NT2/D1 (cell line): ENCODE measurements around the gene SYT2.
"Not testable (repeated sequence)": the region's sequence is repeated elsewhere in the genome, so short reads cannot be mapped to it uniquely, and the experiment has no call there.

Source experiments
- DNase-seq: peaks from one replicate; pipeline ENCODE4 v3.0.0-alpha.2; 2011; ENCODE audit warnings: low read depth, low spot score
- H3K27me3 ChIP-seq: 2 replicates; pipeline ENCODE4 v1.6.0; 2011; ENCODE audit warnings: mild to moderate bottlenecking; ENCODE audit not compliant: insufficient read length, insufficient read depth
- H3K36me3 ChIP-seq: 2 replicates; pipeline ENCODE4 v1.6.1; 2011; ENCODE audit warnings: mild to moderate bottlenecking, low read length, mixed read lengths; ENCODE audit not compliant: insufficient read depth, insufficient read length
- H3K4me1 ChIP-seq: 2 replicates; pipeline ENCODE4 v1.5.1; 2011; ENCODE audit not compliant: insufficient read depth, insufficient read length
- H3K4me3 ChIP-seq: 2 replicates; pipeline ENCODE4 v1.5.1; 2011; ENCODE audit warnings: low read depth; ENCODE audit not compliant: insufficient read length
- H3K9ac ChIP-seq: 2 replicates; pipeline ENCODE4 v1.6.0; 2011; ENCODE audit warnings: low read depth; ENCODE audit not compliant: insufficient read length
- H3K9me3 ChIP-seq: 2 replicates; pipeline ENCODE4 v1.5.1; 2011; ENCODE audit warnings: mild to moderate bottlenecking, low read length; ENCODE audit not compliant: insufficient read depth
- SUZ12 ChIP-seq: IDR thresholded peaks from 2 replicates; pipeline ENCODE4 v1.6.1; 2011; ENCODE audit not compliant: insufficient read length, insufficient read depth; ENCODE audit errors: extremely low read depth
- YY1 ChIP-seq: IDR thresholded peaks from 2 replicates; pipeline ENCODE4 v1.6.1; 2011; ENCODE audit not compliant: insufficient read length, insufficient read depth
- ZNF274 ChIP-seq: IDR thresholded peaks from 2 replicates; pipeline ENCODE4 v1.6.1; 2011; ENCODE audit warnings: mild to moderate bottlenecking, low read depth, low read length

Gene SYT2

DNA sequence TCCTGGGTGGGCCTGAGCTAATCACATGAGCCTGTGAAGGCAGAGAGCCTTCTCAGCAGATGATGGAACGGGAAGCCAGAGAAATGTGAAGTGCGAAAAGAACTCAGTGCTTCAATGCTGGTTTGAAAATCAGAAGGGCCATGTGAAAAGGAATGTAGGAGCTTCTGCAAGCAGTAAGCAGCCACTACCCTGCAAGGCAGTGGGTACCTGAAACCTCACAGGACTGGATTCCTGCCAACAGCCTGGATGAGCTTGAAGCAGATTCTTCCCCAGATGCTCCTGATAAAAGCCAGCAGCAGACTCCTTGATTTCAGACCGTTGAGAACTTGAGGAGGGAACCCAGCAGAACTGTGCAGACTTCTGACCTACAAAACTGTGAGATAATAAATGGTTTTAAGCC lies 158.6 kb downstream of the SYT2 start:
- Histone ChIP-seq H3K4me3 (no peak overlapping the region), H3K36me3 (no peaks in the 10 kb centered on the region), H3K4me1 (peaks cover 3% of the 10 kb centered on the region), H3K27me3 (no peaks in the 10 kb centered on the region), H3K9ac (no peak overlapping the region), H3K9me3 (no peaks in the 10 kb centered on the region)
- TF ChIP-seq YY1 (no peak), ZNF274 (no peak), SUZ12 (no peak)
- no peak for DNase-seq

- H3K36me3 ChIP-seq, H3K27me3 ChIP-seq, H3K4me1 ChIP-seq, H3K4me3 ChIP-seq, H3K9ac ChIP-seq, H3K9me3 ChIP-seq, DNase-seq: not testable (repeated sequence)
Observed at GRCh38 chr1:202550088-202550487, 160.2 kb downstream of the SYT2 start.

GRCh38 chr1:202547215-202547614 lies 163.0 kb downstream of the SYT2 start:
- Histone ChIP-seq H3K9me3 (no peaks in the 10 kb centered on the region), H3K27me3 (no peaks in the 10 kb centered on the region), H3K4me3 (no peak overlapping the region), H3K36me3 (no peaks in the 10 kb centered on the region), H3K4me1 (peaks cover 3% of the 10 kb centered on the region), H3K9ac (no peak overlapping the region)
- no peak for TF ChIP-seq YY1
- no peak for TF ChIP-seq ZNF274
- no peak for TF ChIP-seq SUZ12
- DNase-seq = no peak

GRCh38 chr1:202546796-202547195 lies 163.5 kb downstream of the SYT2 start:
- not testable (repeated sequence) for H3K36me3 ChIP-seq, H3K9me3 ChIP-seq, H3K27me3 ChIP-seq, H3K9ac ChIP-seq, H3K4me1 ChIP-seq, DNase-seq, H3K4me3 ChIP-seq

DNA sequence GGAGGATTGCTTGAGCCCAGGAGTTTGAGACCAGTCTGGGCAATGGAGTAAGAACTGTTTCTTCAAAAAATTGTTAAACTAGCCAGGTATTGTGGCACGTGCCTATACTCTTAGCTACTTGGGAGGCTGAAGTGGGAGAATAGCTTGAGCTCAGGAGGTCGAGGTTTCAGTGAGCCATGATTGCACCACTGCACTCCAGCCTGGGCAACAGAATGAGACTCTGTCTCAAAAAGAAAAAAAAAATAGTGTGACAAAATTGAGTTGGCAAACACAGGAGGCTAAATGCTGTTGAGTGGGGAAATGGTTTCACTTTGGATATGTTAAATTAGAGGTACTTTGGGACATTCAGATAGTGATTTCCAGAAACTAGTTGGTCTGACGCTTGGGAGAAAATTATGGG lies 163.9 kb downstream of the SYT2 start:
- not testable (repeated sequence) for H3K9ac ChIP-seq, H3K4me3 ChIP-seq, H3K27me3 ChIP-seq, H3K9me3 ChIP-seq, DNase-seq, H3K36me3 ChIP-seq, H3K4me1 ChIP-seq

DNA sequence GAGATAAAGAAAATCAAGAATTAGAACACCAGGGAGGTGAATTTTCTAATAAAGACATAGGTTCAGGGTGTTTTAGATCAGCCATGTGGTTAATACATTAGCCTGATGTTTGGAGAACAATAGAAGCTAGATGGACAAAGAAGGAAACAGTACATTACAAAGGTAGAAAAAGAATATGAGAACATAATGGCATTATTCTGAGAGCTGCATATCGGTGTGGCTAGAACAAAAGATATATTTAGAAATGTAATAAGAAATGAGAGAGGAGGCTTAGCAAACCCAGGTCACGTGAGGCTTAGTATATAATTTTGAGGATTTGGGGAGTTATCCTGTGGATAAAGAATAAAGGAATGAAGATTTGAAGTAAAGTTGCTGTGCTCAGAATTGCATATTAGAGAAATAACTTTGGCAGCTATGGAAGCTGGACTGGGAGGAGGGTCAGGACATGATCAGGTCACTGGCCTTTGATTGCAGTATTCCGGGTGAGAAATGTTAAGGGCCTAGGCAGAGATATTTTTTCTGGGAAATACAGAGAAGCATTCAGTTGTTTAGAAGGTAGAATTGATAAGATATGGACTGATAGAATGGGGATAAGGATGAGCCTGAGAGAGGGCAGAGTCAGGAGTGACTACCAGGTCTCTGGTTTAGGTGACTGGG lies 164.5 kb downstream of the SYT2 start:
- H3K9me3 ChIP-seq, H3K36me3 ChIP-seq, H3K4me1 ChIP-seq, H3K4me3 ChIP-seq, DNase-seq, H3K27me3 ChIP-seq, H3K9ac ChIP-seq: not testable (repeated sequence)

DNA sequence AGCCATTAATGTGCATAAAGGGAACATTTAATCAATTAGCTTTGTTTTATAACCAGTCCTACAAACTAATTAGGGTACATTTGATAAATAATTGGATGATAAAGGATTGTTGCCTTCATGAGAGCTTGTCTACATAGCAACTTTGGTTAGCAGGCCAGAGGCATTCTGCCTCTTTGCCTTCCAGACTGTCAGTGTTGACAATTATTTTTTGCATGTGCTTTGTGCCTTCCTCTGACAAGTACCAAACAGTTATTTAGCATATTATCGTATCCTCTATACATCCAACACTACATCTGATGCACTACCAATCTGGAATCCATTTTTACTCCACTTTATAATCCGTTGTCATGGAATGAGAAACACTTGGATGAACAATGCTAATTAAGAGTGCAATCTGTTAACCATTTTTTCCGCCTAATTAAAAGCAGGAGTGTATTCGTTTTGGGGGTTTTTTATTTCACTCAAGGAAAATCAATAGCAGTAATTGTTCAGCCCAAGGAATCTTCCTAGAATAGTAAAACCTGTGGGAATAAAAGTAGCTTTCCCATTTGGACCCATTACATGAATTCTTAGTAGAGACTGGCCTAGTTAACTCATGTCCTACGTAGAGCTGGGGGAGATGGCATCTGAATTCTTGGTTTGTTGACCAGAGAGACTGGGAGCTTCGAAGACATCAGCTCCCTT lies 165.3 kb downstream of the SYT2 start:
- not testable (repeated sequence) for H3K4me1 ChIP-seq, H3K9ac ChIP-seq, H3K4me3 ChIP-seq, H3K36me3 ChIP-seq, H3K9me3 ChIP-seq, DNase-seq, H3K27me3 ChIP-seq

GRCh38 chr1:202543537-202543936 lies 166.7 kb downstream of the SYT2 start:
- not testable (repeated sequence) for DNase-seq, H3K4me3 ChIP-seq, H3K9me3 ChIP-seq, H3K27me3 ChIP-seq, H3K4me1 ChIP-seq, H3K36me3 ChIP-seq, H3K9ac ChIP-seq

DNA sequence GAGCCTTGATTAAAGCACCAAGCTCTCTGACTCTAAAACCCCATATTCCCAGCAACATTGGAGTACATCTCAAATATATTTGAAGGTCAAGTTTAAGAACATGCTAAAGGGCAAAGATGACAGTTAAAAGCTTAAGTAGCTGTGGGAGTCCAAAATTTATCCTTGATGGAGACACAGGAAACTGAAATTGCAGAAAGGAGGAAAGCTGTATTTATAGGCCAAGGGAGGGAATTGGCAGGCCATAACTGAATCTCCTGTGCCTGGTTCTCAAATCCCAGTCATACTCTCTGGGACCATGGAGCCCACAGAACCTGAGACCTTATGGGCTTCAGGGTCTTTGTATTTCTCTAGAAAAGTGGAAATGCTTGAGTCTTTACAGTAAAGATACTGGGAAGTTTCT lies 167.8 kb downstream of the SYT2 start:
- not testable (repeated sequence) for H3K9me3 ChIP-seq, H3K36me3 ChIP-seq, H3K4me1 ChIP-seq, H3K27me3 ChIP-seq, H3K9ac ChIP-seq, H3K4me3 ChIP-seq, DNase-seq

DNA sequence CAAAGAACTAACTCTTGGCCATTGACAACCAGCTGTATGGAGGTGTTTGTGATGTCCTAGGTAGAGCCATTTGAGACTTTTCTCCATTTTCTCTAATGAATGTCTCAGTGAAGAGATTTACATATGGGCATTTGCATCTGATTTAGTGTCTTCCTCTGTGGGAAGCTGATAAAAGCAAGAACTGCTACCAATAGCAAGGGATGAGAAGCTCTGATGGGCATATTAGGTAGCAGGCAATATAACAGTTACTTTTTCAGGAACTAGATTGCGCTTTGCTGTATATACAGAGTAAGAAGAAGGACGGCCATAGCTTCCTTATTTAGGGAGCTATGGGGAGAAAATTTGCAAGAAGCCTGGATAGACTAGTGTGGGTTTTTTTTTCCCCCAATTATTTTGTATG lies 169.4 kb downstream of the SYT2 start:
- H3K36me3 ChIP-seq, H3K4me3 ChIP-seq, H3K9me3 ChIP-seq, DNase-seq, H3K9ac ChIP-seq, H3K4me1 ChIP-seq, H3K27me3 ChIP-seq: not testable (repeated sequence)
